Activated CD8-positive, alpha-beta memory T cell treated with anti-CD3 and anti-CD28 coated beads, Interleukin-2, amount 50 U/mL, for 24 hours (primary cell): Measurements from ENCODE around the gene CBFA2T2.
"Not testable (repeated sequence)": the region's sequence is repeated elsewhere in the genome, so short reads cannot be mapped to it uniquely, and the experiment has no call there.

Source experiments
- DNase-seq: peaks from one replicate; pipeline ENCODE4 v3.0.0-alpha.2; 2020; ENCODE audit errors: extremely low read depth

The CBFA2T2 gene

DNA sequence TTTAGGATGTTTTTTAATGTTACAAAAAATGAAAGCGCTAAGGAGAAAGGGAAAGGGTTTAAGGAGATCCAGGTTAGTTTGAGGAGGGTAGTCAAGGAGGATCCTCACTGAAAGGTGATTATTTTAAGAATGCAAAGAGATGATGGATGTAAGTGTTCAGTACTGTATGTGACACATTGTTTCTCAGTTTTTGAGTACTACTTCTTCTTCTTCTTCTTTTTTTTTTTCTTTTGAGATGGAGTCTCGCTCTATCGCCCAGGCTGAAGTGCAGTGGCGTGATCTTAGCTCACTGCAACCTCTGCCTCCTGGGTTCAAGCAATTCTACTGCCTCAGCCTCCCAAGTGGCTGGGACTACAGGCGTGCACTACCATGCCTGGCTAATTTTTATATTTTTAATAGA, 83.4 kb downstream of the CBFA2T2 start:
- not testable (repeated sequence) for DNase-seq

DNA sequence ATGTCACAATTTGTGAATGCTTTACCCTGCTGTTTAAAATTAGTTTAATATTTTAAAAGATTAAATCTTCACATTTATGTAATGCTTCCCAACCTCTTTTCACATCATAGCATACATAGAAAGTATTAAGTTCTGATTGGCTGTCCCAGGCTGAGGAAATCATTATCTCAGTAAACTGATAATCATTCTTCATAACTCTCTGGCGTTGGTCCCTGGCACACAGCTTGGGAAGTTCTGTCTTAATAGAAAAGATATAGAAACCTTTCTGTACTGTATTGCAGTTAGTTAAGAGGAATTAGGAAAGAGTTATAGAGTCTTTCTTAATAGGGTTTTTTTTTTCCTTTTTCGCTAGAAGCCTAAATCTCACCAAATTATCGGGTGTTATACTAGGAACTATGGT, 85.4 kb downstream of the CBFA2T2 start:
- no peak for DNase-seq

- no peak for DNase-seq
These were observed 86.7 kb downstream of the CBFA2T2 start for GRCh38 chr20:33576432-33577125.

GRCh38 chr20:33578510-33578909, 88.6 kb downstream of the CBFA2T2 start:
- DNase-seq = no peak

GRCh38 chr20:33583143-33583542, 93.2 kb downstream of the CBFA2T2 start:
- no peak for DNase-seq

DNA sequence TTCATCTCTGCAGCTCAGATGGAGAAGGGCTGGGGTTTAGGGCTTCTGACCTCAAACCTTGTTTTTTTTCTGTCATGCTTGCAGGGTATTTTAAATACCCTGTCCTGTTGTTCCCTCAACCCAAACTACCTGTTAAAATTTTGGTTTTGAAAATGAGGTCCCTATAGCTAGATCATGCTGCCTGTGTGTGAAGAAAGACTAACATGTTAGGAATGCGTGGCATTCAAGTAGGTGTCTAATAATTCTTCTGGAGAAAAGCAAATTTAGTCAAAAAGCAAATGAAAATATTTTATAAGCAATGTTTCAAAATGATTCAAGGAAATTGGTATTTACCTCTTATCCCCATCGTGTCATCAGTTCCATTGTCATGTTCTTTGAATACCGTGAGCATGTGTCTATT, 95.1 kb downstream of the CBFA2T2 start:
- DNase-seq = no peak

DNA sequence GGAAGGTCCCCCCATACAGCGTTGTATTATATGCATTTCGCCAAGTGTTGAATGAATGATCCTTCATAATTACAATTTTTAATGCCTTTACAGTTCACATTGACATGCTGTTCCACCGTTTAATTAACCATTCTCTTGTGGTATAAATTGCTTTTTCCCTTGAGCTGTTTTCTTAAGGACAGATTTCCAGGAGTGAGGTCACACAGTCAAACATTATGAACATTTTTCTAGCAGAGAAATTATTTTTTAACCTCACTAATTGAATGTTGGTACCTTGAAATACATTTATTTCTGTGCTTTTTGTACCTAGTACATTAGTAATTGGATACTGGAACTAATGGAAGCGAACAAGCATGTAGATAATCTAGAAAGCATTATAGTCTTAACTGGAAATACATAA, 95.5 kb downstream of the CBFA2T2 start:
- no peak for DNase-seq

DNA sequence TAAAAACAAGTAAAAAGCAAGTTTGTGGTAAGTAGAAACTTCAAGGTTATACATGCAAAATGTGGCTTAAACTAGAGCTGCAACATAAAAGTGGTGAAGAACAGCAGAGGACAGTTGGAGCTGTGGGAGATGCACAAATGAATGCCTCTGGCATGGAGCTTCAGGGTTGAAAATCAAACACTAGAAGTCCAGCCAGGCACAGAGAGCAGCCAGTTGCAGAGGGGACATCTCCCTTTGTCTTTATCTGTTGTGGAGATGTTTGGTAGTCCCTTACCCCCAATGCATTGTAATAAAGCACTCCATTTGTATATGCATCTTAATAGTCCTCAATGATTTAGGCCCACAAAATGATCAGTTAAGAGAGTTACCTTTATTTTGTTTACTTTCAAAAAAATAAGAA, 99.2 kb downstream of the CBFA2T2 start:
- DNase-seq = no peak

DNA sequence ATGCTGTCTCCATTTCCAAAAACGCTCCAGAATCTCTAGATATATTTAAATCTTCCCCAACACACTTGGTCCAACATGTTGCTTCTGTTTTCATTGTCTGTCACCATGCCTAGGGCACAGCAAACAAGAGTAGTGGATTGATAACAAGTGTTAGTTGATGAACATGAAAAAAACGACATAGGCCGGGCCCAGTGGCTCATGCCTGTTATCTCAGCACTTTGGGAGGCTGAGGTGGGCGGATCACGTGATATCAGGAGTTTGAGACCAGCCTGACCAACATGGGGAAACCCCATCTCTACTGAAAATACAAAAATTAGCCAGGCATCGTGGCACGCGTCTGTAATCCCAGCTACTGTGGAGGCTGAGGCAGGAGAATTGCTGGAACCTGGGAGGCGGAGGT, 102.0 kb downstream of the CBFA2T2 start:
- DNase-seq = peak; percentile 51

DNA sequence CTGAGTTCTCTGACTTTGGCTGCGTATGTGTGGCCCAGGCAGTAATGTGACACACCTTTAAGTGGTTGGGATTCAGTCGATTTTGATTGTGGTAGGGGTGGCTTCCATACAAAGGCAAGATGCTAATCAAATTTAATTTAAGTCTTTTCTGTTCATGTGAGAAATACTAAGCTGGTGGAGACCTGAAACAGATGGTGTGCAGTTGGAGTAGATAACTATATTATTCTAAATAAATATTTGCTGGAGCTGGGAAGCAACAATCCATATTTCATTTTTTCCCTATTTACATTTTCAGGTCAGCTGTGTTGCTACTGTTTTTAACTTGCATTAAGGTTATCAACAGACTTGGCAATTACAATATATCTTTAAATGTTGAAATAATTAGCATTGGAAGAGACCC, 104.8 kb downstream of the CBFA2T2 start:
- DNase-seq = no peak

GRCh38 chr20:33600414-33600813, 110.5 kb downstream of the CBFA2T2 start:
- no peak for DNase-seq

DNA sequence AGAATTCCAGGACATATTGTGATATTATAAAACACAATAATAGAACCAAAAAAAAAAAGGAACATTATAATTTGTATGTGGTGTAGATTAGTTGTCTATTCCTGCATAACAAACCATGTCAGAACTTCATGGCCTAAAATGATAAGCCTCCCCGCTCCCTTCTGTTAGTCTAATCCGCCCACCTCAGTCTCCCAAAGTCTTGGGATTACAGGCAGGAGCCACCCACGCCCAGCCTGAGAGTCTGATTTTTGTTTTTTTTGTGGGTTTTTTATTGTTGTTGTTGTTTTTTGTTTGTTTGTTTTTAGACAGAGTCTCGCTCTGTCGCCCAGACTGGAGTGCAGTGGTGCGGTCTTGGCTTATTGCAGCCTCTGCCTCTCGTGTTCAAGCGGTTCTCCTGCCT, 111.1 kb downstream of the CBFA2T2 start:
- no peak for DNase-seq

DNA sequence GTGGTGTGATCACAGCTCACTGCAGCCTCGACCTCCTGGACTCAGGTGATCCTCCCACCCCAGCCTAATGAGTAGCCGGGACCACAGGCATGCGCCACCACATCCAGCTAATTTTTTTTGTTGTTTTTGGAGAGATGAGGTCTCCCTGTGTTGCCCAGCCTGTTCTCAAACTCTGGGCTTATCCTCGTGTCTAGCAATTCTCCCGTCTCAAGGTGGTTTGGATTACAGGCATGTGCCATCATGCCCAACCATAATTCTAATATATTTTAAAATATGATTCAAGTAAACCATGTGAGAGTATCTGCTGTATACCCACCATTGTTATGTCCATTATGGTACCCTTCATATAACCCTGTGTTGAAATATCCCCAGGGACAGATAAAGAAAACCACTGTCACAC, 112.0 kb downstream of the CBFA2T2 start:
- no peak for DNase-seq

GRCh38 chr20:33602826-33603590, 113.1 kb downstream of the CBFA2T2 start:
- DNase-seq = no peak

- no peak for DNase-seq
These were observed 114.4 kb downstream of the CBFA2T2 start for GRCh38 chr20:33604084-33604990.

GRCh38 chr20:33604991-33605370, 115.1 kb downstream of the CBFA2T2 start:
- no peak for DNase-seq

DNA sequence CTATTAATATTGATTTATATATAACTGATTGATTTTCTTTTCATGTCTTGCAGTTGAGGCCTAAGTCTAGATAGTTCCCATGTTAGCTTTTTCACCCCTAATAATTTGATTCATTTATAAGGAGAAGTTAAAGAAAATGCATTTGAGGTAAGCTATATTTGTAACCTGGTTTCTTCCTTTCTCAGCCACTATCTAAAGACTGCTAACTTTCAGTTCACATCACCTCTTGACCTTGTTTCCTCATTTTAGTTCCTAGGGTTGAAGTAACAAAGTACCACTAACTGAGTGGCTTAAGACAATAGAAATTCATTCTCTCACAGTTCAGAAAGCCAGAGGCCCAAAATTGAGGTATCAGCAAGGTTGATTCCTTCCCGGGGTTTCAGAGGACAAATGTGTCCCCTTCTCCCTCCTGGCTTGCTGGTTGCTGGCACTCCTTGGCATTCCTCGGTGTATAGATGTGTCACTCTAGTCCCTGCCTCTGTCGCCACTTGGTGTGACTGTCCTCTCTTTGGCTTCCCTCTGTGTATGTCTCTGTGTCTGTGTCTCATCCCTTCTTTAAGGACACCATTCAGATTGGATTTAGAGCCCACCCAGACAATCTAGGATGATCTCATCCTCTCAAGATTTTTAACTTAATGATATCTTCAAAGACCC, 116.3 kb downstream of the CBFA2T2 start:
- DNase-seq = no peak

- DNase-seq = no peak
These were observed 119.6 kb downstream of the CBFA2T2 start for GRCh38 chr20:33609504-33609903.

GRCh38 chr20:33611106-33611505, 121.2 kb downstream of the CBFA2T2 start:
- DNase-seq = no peak

- DNase-seq = no peak
These were observed 122.1 kb downstream of the CBFA2T2 start for GRCh38 chr20:33612001-33612400.

- DNase-seq = no peak
These were observed 132.0 kb downstream of the CBFA2T2 start for GRCh38 chr20:33621717-33622400.
